Measurements from ENCODE around the gene AHRR.

Gene AHRR

DNA sequence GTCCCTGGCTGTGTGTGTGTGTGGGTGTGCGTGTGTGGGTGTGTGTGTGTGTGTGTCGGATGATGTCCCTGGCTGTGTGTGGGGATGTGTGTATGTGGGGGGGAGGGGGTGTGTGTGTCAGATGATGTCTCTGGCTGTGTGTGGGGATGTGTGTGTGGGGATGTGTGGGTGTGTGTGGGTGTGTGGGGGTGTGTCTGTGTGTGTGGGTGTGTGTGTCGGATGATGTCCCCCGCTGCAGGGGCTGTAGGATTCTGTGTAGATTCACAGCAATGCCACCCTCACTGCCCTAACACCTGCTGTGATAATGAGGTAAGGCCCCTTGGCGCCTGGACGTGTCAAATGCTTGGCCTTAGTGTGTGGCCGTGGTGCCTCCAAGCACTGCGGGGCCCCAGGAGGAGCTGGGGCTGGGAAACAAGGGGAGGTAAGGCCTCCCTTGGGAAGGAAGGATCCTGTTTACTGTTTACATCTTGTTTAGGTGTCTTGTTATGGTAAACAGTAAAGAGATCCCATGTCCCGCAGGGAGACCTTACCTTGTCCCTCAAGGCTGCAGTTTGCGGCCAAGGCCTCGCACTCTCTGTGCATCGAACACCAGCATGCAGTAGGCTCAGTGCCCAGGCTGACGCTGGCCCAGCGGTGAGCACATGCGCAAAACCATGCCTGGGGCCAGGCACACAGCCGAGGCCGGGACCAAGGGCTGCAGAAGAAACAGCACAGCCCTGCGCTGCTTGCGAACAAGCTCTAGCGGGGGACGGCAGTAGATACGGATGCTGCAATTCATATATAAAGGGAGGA, 24.1 kb downstream of the AHRR start:
- Histone ChIP-seq H3K9me3 (ENCODE audit: control insufficient read depth, low read length) (no peaks in the 10 kb centered on the region), H3K27me3 (ENCODE audit: control insufficient read depth, insufficient read depth, low read length) (peaks cover 3% of the 10 kb centered on the region), H3K36me3 (ENCODE audit: control insufficient read depth, insufficient read depth, low read length) (no peaks in the 10 kb centered on the region), H3K4me1 (ENCODE audit: control insufficient read depth, insufficient read depth, low read length) (no peaks in the 10 kb centered on the region), H3K4me3 (ENCODE audit: low read length) (no peak overlapping the region), H3K9ac (ENCODE audit: low read length) (no peak overlapping the region)

DNA sequence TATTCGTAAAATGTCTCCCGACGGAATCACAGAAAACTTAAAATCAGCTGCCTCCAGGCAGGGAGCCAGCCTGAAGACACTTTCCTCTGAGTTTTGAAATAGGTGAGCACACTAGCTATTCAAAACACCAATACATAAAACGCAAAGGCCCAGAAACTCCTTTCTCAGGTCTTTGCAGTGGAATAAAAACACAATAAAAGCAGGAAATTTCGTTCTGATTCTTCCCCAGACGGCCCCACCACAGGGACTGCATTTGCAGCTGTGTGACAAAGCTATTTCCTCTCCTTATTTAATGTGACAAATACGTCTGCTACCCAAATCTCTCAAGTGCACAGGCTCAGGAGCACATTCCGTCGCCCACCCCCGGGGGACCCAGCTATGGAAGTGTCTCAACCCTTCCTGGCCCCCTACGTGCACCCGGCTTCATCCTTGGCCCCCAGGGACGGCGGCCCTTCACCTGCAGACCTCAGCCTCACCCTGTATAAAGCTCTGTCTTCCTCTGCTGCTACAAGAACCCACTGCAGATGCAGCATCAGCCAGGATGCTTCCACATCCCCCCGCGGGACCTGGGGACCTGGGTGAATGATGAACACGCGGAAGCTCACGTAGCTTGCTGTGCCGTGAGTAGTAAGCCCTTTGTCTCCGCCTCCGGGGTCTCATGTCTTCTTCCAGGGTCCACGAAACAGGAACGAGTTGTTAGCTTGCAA, 24.9 kb downstream of the AHRR start:
- H3K4me1 ChIP-seq (ENCODE audit: control insufficient read depth, insufficient read depth, low read length), result no peaks in the 10 kb centered on the region
- peaks cover 3% of the 10 kb centered on the region for H3K27me3 ChIP-seq (ENCODE audit: control insufficient read depth, insufficient read depth, low read length)
- no peak overlapping the region for H3K9ac ChIP-seq (ENCODE audit: low read length)
- no peak overlapping the region for H3K4me3 ChIP-seq (ENCODE audit: low read length)
- no peaks in the 10 kb centered on the region for H3K36me3 ChIP-seq (ENCODE audit: control insufficient read depth, insufficient read depth, low read length)
- no peaks in the 10 kb centered on the region for H3K9me3 ChIP-seq (ENCODE audit: control insufficient read depth, low read length)

DNA sequence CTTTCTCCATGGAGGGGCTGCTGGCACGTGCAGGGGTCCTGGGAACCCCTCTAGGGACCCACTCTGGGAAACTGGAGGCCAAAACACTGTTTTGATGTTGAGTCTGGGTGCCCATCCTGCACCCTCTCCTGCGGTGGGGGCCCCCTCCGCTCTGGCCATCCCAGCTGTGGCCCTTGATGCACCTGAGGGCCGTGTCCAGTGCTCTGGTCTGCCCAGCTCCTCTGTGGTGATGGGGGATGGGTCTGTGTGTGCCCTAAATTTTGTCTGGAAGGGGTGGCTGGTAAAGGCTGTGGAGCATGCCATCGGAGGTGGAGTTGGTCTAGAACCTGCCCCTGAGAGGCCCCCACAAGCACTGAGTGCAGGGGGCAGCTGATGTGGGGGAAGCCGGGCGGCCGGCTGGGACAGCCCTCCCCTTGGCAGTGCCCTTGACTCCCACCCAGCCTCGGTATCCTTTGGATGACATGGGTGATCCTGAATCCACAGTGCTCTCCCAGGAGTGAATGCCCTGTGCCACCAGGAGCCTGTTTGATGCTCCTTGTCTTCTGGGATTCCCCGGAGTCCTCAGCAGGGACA, 26.3 kb downstream of the AHRR start:
- Histone ChIP-seq H3K36me3 (ENCODE audit: control insufficient read depth, insufficient read depth, low read length) (no peaks in the 10 kb centered on the region), H3K4me1 (ENCODE audit: control insufficient read depth, insufficient read depth, low read length) (no peaks in the 10 kb centered on the region), H3K9me3 (ENCODE audit: control insufficient read depth, low read length) (no peaks in the 10 kb centered on the region), H3K4me3 (ENCODE audit: low read length) (no peak overlapping the region), H3K27me3 (ENCODE audit: control insufficient read depth, insufficient read depth, low read length) (peaks cover 3% of the 10 kb centered on the region), H3K9ac (ENCODE audit: low read length) (no peak overlapping the region)

DNA sequence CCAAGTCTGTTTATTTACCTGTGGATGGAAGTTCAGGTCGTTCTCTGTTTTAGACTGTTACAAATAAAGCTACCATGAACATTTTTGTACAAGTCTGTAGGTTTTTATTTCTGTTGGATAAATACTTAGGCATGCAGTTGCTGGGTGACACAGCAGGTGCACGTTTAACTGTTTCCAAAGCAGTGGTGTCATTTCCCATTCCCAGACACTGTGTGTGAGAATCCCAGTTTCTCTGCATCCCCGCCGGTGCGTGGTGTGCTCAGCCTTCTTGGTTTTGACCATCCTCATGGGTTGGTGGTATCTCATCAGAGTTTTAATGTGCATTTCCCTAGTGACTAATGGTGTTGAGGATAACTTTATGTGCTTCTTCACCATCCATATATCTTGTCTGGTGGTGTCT, 27.2 kb downstream of the AHRR start:
- Histone ChIP-seq H3K9ac (ENCODE audit: low read length) (no peak overlapping the region), H3K27me3 (ENCODE audit: control insufficient read depth, insufficient read depth, low read length) (no peaks in the 10 kb centered on the region), H3K4me1 (ENCODE audit: control insufficient read depth, insufficient read depth, low read length) (no peaks in the 10 kb centered on the region), H3K36me3 (ENCODE audit: control insufficient read depth, insufficient read depth, low read length) (no peaks in the 10 kb centered on the region), H3K9me3 (ENCODE audit: control insufficient read depth, low read length) (no peaks in the 10 kb centered on the region), H3K4me3 (ENCODE audit: low read length) (no peak overlapping the region)

DNA sequence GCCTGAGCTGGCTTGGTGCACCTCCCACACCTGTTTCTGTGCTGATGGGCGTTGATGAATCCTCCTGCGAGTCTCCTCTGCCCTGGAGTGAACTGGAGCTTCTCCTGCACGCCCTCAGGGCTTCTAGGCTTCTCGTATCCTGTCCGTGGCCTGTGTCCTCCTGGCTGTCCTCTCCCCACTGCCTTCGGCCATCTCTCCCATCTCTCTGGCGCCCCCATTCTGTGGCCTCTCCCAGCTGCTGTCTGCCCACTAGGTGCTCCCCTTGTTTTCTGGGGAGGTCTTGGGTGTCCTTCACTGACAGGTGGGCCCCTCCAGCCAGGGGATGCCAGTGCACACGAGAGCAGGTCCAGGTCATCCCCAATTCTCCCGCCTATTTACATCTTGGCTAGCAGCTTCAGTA, 28.8 kb downstream of the AHRR start:
- no peak overlapping the region for H3K4me3 ChIP-seq (ENCODE audit: low read length)
- no peaks in the 10 kb centered on the region for H3K9me3 ChIP-seq (ENCODE audit: control insufficient read depth, low read length)
- no peaks in the 10 kb centered on the region for H3K4me1 ChIP-seq (ENCODE audit: control insufficient read depth, insufficient read depth, low read length)

DNA sequence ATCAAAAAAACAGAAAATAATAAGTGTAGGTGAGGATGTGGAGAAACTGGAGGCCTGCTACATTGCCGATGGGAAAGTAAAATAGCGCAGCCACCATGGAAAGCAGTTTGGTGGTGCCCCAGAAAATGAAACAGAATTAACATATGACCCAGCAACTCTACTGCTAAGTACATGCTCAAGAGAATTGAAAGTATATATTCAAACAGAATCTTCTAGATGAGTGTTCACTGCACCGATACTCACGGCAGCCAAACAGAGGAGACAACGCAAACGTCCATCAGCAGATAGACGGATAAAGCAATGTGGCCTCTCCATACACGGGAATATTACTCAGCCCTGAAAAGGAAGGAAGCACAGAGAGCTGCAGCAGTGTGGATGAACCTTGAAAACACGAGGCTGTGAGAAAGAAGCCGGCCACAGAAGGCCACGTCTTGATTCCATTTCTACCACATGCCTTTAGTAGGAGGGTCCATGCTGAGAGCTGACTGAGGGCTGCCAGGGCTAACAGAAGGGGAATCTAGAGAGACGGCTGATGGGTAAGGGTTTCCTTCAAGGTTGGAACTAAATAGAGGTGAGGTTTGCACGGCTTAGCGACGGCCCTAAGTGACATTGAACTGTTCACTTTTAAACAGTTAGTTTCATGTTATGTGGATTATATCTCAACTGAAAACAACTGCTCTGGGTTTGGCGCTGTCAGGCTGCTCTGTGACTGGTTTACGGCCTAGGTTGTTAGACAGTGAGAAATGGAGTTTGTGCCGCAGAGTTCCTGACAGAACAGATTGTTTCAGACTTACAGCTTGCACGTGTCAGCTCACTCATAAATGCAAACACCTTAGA, 29.8 kb downstream of the AHRR start:
- Histone ChIP-seq H3K9ac (ENCODE audit: low read length) (no peak overlapping the region), H3K4me1 (ENCODE audit: control insufficient read depth, insufficient read depth, low read length) (no peaks in the 10 kb centered on the region), H3K36me3 (ENCODE audit: control insufficient read depth, insufficient read depth, low read length) (no peaks in the 10 kb centered on the region), H3K4me3 (ENCODE audit: low read length) (no peak overlapping the region), H3K9me3 (ENCODE audit: control insufficient read depth, low read length) (no peaks in the 10 kb centered on the region), H3K27me3 (ENCODE audit: control insufficient read depth, insufficient read depth, low read length) (no peaks in the 10 kb centered on the region)

More for the DNA sequence above, 28.8 kb downstream of the AHRR start:
- Histone ChIP-seq H3K9ac (ENCODE audit: low read length) (no peak overlapping the region), H3K36me3 (ENCODE audit: control insufficient read depth, insufficient read depth, low read length) (no peaks in the 10 kb centered on the region), H3K27me3 (ENCODE audit: control insufficient read depth, insufficient read depth, low read length) (no peaks in the 10 kb centered on the region)

DNA sequence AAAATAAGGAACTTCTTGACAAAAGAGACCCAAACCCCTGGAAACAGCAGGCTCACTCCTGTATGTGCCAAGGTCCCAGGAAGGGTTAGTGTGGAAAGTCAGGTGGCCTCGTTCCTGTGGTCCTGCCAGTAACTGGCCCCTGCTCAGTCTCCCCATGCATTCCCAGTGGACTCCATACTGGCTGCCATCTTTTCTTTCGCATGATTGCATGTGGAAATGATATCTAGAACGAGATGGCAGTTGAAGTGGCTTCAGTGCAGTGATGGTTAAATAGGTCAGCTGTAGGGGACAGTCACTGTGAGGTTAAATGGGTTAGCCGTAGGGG, 30.4 kb downstream of the AHRR start:
- H3K4me1 ChIP-seq (ENCODE audit: control insufficient read depth, insufficient read depth, low read length), result no peaks in the 10 kb centered on the region
- H3K4me3 ChIP-seq (ENCODE audit: low read length), result no peak overlapping the region
- no peak overlapping the region for H3K9ac ChIP-seq (ENCODE audit: low read length)
- H3K27me3 ChIP-seq (ENCODE audit: control insufficient read depth, insufficient read depth, low read length), result no peaks in the 10 kb centered on the region
- no peaks in the 10 kb centered on the region for H3K9me3 ChIP-seq (ENCODE audit: control insufficient read depth, low read length)
- H3K36me3 ChIP-seq (ENCODE audit: control insufficient read depth, insufficient read depth, low read length), result no peaks in the 10 kb centered on the region

DNA sequence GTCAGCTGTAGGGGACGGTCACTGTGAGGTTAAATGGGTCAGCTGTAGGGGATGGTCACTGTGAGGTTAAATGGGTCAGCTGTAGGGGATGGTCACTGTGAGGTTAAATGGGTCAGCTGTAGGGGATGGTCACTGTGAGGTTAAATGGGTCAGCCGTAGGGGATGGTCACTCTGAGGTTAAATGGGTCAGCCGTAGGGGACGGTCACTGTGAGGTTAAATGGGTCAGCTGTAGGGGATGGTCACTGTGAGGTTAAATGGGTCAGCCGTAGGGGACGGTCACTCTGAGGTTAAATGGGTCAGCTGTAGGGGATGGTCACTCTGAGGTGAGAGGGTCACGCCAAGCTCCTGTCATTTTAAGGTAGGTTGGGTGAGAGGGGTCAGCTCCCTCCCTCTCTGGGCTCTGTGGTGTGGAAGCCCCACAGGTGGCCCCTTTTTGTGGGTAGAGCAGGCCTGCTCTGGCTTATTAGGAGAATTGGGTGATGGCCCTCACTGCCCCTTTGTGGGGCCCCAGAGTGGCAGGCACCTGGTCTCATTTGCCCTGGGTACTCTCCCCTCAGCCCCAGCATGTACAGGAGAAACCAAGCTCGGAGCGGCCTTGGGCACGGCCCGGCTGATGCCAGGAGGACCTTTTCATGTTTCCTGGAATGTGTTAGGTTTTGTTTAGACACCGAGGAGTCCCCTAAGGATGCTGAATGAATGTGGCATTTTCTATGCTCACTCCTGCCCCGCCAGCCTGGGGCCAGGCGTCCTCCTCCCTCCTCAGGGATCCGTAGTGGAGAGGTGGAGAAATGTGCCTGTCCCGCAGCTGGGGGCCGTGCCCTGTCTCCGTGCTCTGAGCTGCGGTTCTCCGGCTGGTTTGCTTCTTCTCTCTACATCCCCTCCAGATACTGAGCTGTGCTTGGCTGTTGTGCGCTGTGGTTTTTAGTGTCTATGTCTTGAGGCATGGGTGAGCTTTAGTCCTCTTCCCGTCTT, 31.4 kb downstream of the AHRR start:
- Histone ChIP-seq H3K27me3 (ENCODE audit: control insufficient read depth, insufficient read depth, low read length) (no peaks in the 10 kb centered on the region), H3K4me3 (ENCODE audit: low read length) (no peak overlapping the region), H3K9me3 (ENCODE audit: control insufficient read depth, low read length) (no peaks in the 10 kb centered on the region), H3K4me1 (ENCODE audit: control insufficient read depth, insufficient read depth, low read length) (no peaks in the 10 kb centered on the region), H3K36me3 (ENCODE audit: control insufficient read depth, insufficient read depth, low read length) (no peaks in the 10 kb centered on the region), H3K9ac (ENCODE audit: low read length) (no peak overlapping the region)

DNA sequence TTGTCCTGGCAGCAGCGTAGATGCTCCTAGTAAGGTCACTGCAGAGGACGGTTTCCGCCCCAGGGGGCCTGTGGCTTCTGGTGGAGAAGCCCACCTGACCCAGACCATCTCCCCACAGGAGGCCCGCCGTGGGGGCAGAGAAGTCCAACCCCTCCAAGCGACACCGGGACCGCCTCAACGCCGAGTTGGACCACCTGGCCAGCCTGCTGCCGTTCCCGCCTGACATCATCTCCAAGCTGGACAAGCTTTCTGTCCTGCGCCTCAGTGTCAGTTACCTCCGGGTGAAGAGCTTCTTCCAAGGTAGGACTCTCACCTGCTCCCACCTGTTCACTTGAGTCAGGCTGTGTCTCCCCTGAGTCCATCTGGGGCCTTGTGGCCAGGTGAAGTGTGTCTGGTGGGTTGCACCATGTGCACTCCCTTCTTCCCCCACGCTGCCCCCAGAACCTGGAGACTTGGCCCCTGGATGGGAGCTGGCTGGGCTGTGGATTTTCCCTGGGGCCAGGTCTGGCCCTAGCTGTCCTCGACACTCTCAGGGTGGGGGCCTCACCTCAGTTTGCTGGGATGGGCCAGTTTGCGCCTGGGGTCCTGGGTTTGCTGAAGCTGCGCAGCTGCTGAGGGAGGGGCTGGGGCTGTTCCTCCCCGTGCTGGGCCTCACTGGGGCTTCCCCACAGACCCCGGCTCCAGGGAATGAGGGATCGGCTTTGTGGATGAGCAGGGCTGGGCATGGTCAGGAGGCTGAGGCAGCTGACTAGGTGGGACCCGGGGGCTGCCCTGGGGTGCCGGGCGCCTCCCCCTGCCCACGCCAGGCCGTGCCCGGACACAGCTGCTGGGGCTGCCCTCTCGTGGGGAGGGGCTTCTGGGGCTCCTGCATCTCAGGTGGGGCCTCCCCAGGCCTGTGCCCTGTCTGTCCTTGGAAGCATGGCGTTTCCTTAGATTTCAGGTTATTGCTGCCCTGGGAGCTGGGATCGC, 32.4 kb downstream of the AHRR start:
- H3K27me3 ChIP-seq (ENCODE audit: control insufficient read depth, insufficient read depth, low read length), result no peaks in the 10 kb centered on the region
- no peak overlapping the region for H3K9ac ChIP-seq (ENCODE audit: low read length)
- no peaks in the 10 kb centered on the region for H3K36me3 ChIP-seq (ENCODE audit: control insufficient read depth, insufficient read depth, low read length)
- no peaks in the 10 kb centered on the region for H3K9me3 ChIP-seq (ENCODE audit: control insufficient read depth, low read length)
- no peak overlapping the region for H3K4me3 ChIP-seq (ENCODE audit: low read length)
- H3K4me1 ChIP-seq (ENCODE audit: control insufficient read depth, insufficient read depth, low read length), result no peaks in the 10 kb centered on the region

DNA sequence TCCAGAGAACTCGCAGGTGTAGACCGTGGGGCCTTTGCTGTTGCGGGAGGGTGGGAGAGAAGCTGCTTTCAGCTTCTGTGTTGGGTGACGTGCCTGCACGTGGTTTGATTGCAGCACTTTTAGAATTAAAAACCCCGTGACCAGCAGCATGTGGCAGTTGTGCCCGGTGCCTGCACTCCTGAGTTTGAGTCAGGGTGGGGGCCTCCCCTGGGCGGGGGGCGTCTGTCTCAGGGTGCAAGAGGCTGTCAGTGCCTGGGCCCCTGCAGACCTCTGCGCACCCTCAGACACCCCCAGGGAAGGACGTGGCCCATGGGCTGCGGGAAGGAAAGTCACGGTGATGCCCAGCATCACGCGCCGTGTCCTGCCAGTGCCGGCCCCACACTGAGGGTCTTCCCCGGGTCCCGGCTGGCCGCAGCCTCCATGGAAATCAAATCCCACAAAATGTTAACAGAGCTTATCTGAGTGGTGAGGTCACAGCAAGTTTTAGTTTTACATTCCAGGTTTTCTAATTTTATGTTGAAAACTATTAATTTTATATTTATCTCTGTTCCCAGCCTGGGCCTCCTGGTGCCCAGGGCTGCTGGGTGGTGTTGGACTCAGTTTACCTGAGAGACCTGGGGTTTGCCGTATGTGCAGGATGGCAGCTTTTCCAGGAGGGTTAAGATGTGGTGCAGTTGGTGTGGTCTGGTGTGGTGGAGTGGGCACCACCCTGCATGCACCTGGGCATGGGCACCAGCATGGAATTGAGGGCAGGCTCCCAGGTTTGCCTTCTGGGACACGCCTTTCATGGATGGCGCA, 33.3 kb downstream of the AHRR start:
- Histone ChIP-seq H3K27me3 (ENCODE audit: control insufficient read depth, insufficient read depth, low read length) (no peaks in the 10 kb centered on the region), H3K4me1 (ENCODE audit: control insufficient read depth, insufficient read depth, low read length) (no peaks in the 10 kb centered on the region), H3K36me3 (ENCODE audit: control insufficient read depth, insufficient read depth, low read length) (no peaks in the 10 kb centered on the region), H3K9me3 (ENCODE audit: control insufficient read depth, low read length) (no peaks in the 10 kb centered on the region), H3K9ac (ENCODE audit: low read length) (no peak overlapping the region), H3K4me3 (ENCODE audit: low read length) (no peak overlapping the region)

Data from mucosa of stomach (tissue), 1 donor.